ENCODE results near the gene MYH6.
"Not testable (repeated sequence)": the region's sequence is repeated elsewhere in the genome, so short reads cannot be mapped to it uniquely, and the experiment has no call there.

Gene MYH6

GRCh38 chr14:23389396-23389795 lies 18.7 kb downstream of the MYH6 start:
- DNase-seq = no peak

GRCh38 chr14:23388996-23389395 lies 19.1 kb downstream of the MYH6 start:
- DNase-seq = no peak

GRCh38 chr14:23387916-23388882 lies 19.9 kb downstream of the MYH6 start:
- DNase-seq = no peak

- DNase-seq = no peak
Measured at GRCh38 chr14:23386999-23387398, 21.1 kb downstream of the MYH6 start.

- DNase-seq = not testable (repeated sequence)
Measured at GRCh38 chr14:23386266-23386657, 21.8 kb downstream of the MYH6 start.

- DNase-seq = no peak
Measured at GRCh38 chr14:23385642-23386265, 22.3 kb downstream of the MYH6 start.

GRCh38 chr14:23385244-23385641 lies 22.8 kb downstream of the MYH6 start:
- no peak for DNase-seq

GRCh38 chr14:23384364-23385080 lies 23.6 kb downstream of the MYH6 start:
- no peak for DNase-seq

- no peak for DNase-seq
Measured at GRCh38 chr14:23382731-23383440, 25.2 kb downstream of the MYH6 start.

GRCh38 chr14:23382276-23382675 lies 25.8 kb downstream of the MYH6 start:
- DNase-seq = no peak

GRCh38 chr14:23381871-23382270 lies 26.2 kb downstream of the MYH6 start:
- DNase-seq = no peak

- no peak for DNase-seq
Measured at GRCh38 chr14:23380976-23381375, 27.1 kb downstream of the MYH6 start.

- no peak for DNase-seq
Measured at GRCh38 chr14:23380197-23380914, 27.7 kb downstream of the MYH6 start.

- DNase-seq = no peak
Measured at GRCh38 chr14:23379366-23380196, 28.5 kb downstream of the MYH6 start.

- no peak for DNase-seq
Measured at GRCh38 chr14:23378612-23379220, 29.4 kb downstream of the MYH6 start.

GRCh38 chr14:23377573-23378563 lies 30.2 kb downstream of the MYH6 start:
- DNase-seq = no peak

- DNase-seq = no peak
Measured at GRCh38 chr14:23377198-23377550, 30.9 kb downstream of the MYH6 start.

GRCh38 chr14:23376482-23377197 lies 31.4 kb downstream of the MYH6 start, which contains the start of gene CMTM5:
CMTM5 (plus strand) TSS chr14:23377046; CDS start chr14:23377252, 206 bp downstream.
- no peak for DNase-seq
